GM12878 (cell line): Measurements from ENCODE around the gene SF3B4. TPM values are rescaled to one million over a fixed set of nuclear protein-coding genes. Genes with fewer than 3 reads are reported as not detected.

Experiments
- ATF7 ChIP-seq: fragments of 450-650 bp; IDR thresholded peaks from 2 replicates; pipeline ENCODE4 v1.6.1; 2016; ENCODE audit warnings: low read depth, mild to moderate bottlenecking
- EED ChIP-seq: sonication (generic); IDR thresholded peaks from 2 replicates; pipeline ENCODE4 v1.6.1; 2016; ENCODE audit warnings: antibody characterized with exemption, low read depth
- EGR1 ChIP-seq, 2 experiments: IDR thresholded peaks; 1 replicate in 1 of 2; 2 replicates in 1 of 2; pipeline ENCODE4 v1.6.1; 2011 to 2012; ENCODE audit warnings: low read depth in 2 of 2, low read length in 2 of 2, borderline replicate concordance in 1 of 2, mild to moderate bottlenecking in 1 of 2, moderate library complexity in 1 of 2
- IKZF2 ChIP-seq, 2 experiments: fragments of 450-650 bp; IDR thresholded peaks; 2 replicates each; pipeline ENCODE4 v1.6.1; 2017; ENCODE audit warnings: mild to moderate bottlenecking in 2 of 2, moderate library complexity in 2 of 2
- JUNB ChIP-seq: IDR thresholded peaks from 2 replicates; pipeline ENCODE4 v1.6.1; 2016; ENCODE audit warnings: antibody characterized with exemption, mild to moderate bottlenecking
- KDM1A ChIP-seq: fragments of 200-600 bp; sonication (generic); IDR thresholded peaks from 2 replicates; pipeline ENCODE4 v1.6.1; 2016; ENCODE audit warnings: borderline replicate concordance
- LARP7 ChIP-seq: fragments of 450-650 bp; IDR thresholded peaks from 2 replicates; pipeline ENCODE4 v1.6.1; 2017; ENCODE audit warnings: mild to moderate bottlenecking
- MTA2 ChIP-seq: fragments of 450-650 bp; IDR thresholded peaks from 2 replicates; pipeline ENCODE4 v1.6.1; 2016; ENCODE audit warnings: low read depth, mild to moderate bottlenecking, moderate library complexity
- NR2C1 ChIP-seq: fragments of 450-650 bp; IDR thresholded peaks from 2 replicates; pipeline ENCODE4 v1.6.1; 2017; ENCODE audit warnings: antibody characterized with exemption, mild to moderate bottlenecking, moderate library complexity
- SPI1 ChIP-seq: IDR thresholded peaks from 2 replicates; pipeline ENCODE4 v1.6.1; 2011; ENCODE audit warnings: low read depth, mild to moderate bottlenecking, low read length, moderate library complexity, borderline replicate concordance; ENCODE audit not compliant: insufficient read depth
- SREBF2 ChIP-seq: IDR thresholded peaks from 2 replicates; pipeline ENCODE4 v1.6.1; 2012; ENCODE audit warnings: mild to moderate bottlenecking, low read length
- TCF7 ChIP-seq: IDR thresholded peaks from 2 replicates; pipeline ENCODE4 v1.6.1; 2014; ENCODE audit warnings: antibody characterized with exemption, borderline replicate concordance
- YY1 ChIP-seq: IDR thresholded peaks from 2 replicates; pipeline ENCODE4 v1.6.1; 2011; ENCODE audit warnings: low read depth, mild to moderate bottlenecking, low read length
- ZNF217 ChIP-seq: fragments of 450-650 bp; IDR thresholded peaks from 2 replicates; pipeline ENCODE4 v1.6.1; 2017; ENCODE audit warnings: antibody characterized with exemption, mild to moderate bottlenecking
- polyA plus RNA-seq, 11 experiments: library from polyadenylated mRNA; depleted of rRNA in 4 of 11; unstranded in 6 of 11; stranded (reverse) in 5 of 11; fragments of >200 nt; fragmentation: Nextera tagmentation in 4 of 11; fragmentation: Illumina TruSeq in 1 of 11; extraction: Ambion mirVana in 4 of 11; extraction: Trizol in 1 of 11; gene quantifications; 1 replicate in 1 of 11; 2 replicates in 10 of 11; pipeline versions ENCODE4 v1.2.1 to v1.2.3, GENCODE V29; 2011 to 2016; ENCODE audit warnings: inconsistent platforms in 2 of 11, missing spikeins in 2 of 11, low read depth in 1 of 11
- total RNA-seq, 4 experiments: library from RNA; depleted of rRNA in 3 of 4; stranded (reverse); fragments of >200 nt in 3 of 4; fragmentation: Illumina TruSeq in 1 of 4; extraction: Trizol in 1 of 4; gene quantifications; 2 replicates each; pipeline versions ENCODE4 v1.2.1 to v1.2.3, GENCODE V29; 2013 to 2021
- TF ChIP-seq, protein P1 (sequence below): fragments of 450-650 bp; IDR thresholded peaks from 2 replicates; pipeline ENCODE4 v1.6.1; 2016; ENCODE audit warnings: mild to moderate bottlenecking
- TF ChIP-seq, protein P2 (sequence below): fragments of 150-350 bp; IDR thresholded peaks from 2 replicates; pipeline ENCODE4 v1.6.1; 2014; ENCODE audit warnings: mild to moderate bottlenecking, low read depth, low read length
- TF ChIP-seq, protein P3 (sequence below): fragments of 450-650 bp; IDR thresholded peaks from 2 replicates; pipeline ENCODE4 v1.6.1; 2018; ENCODE audit warnings: mild to moderate bottlenecking, low read depth, moderate library complexity; ENCODE audit not compliant: partially characterized antibody
- TF ChIP-seq, protein P4 (sequence below): IDR thresholded peaks from 2 replicates; pipeline ENCODE4 v1.6.1; 2011; ENCODE audit warnings: borderline replicate concordance, low read depth, mild to moderate bottlenecking, moderate library complexity, mixed read lengths, low read length; ENCODE audit not compliant: insufficient read depth; ENCODE audit errors: extremely low read length
- TF ChIP-seq, protein P5 (sequence below): fragments of 450-650 bp; IDR thresholded peaks from 2 replicates; pipeline ENCODE4 v1.6.1; 2017; ENCODE audit warnings: mild to moderate bottlenecking, moderate library complexity

SF3B4 gene
- total and polyA plus RNA-seq, 10 of the 15 experiments (the other 5 are each of a cell fraction or from before 2014, with no cell fraction given), result 1.9 to 146 (median 27.5) TPM

DNA sequence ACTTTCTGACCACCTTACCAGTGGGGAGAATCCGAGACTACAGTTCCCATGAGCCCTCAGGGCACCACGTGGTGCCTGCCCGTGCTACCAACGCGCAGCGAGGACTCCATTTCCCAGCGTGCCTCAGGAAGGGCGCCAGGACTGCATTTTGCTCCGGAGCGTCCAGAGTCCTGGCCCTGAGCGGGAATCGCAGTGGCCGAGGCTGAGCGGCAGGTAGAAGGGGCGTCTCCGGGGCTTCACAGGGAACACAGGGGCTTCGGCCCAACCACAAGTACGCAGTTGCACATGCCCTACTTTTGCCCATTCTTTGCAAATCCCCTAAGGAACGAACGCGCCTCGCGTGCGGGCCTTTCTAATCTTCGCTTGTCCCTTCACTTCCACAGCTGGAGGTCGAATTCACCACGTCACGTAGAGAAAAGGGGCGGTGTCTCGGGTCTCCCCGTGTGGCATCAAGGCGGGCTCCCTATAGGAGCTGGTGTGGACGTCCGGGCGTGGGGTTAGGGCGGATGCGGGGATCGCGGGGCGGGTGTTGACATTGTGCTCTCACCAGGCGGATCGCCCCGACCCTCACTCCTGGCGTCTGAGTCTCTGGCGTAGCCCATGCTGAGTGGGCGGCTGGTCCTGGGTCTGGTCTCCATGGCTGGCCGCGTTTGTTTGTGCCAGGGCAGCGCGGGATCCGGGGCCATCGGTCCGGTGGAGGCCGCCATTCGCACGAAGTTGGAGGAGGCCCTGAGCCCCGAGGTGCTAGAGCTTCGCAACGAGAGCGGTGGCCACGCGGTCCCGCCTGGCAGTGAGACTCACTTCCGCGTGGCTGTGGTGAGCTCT lies 27.9 kb downstream of the SF3B4 start, which contains the start of gene BOLA1 (continued):
- TF ChIP-seq, protein P1, sequence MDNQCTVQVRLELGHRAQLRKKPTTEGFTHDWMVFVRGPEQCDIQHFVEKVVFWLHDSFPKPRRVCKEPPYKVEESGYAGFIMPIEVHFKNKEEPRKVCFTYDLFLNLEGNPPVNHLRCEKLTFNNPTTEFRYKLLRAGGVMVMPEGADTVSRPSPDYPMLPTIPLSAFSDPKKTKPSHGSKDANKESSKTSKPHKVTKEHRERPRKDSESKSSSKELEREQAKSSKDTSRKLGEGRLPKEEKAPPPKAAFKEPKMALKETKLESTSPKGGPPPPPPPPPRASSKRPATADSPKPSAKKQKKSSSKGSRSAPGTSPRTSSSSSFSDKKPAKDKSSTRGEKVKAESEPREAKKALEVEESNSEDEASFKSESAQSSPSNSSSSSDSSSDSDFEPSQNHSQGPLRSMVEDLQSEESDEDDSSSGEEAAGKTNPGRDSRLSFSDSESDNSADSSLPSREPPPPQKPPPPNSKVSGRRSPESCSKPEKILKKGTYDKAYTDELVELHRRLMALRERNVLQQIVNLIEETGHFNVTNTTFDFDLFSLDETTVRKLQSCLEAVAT, result 0 out of 2 replicates have a peak, but pooled peaks have one; percentile 40
- TF ChIP-seq, protein P2, sequence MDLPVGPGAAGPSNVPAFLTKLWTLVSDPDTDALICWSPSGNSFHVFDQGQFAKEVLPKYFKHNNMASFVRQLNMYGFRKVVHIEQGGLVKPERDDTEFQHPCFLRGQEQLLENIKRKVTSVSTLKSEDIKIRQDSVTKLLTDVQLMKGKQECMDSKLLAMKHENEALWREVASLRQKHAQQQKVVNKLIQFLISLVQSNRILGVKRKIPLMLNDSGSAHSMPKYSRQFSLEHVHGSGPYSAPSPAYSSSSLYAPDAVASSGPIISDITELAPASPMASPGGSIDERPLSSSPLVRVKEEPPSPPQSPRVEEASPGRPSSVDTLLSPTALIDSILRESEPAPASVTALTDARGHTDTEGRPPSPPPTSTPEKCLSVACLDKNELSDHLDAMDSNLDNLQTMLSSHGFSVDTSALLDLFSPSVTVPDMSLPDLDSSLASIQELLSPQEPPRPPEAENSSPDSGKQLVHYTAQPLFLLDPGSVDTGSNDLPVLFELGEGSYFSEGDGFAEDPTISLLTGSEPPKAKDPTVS, result no peak
- peak; percentile 16 to 45; a peak in 2 of 4 replicates for TF ChIP-seq IKZF2 (IDR thresholded peaks at IDR 0.05)
- TF ChIP-seq JUNB, result no peak
- no peak for TF ChIP-seq SPI1
- TF ChIP-seq, protein P3, sequence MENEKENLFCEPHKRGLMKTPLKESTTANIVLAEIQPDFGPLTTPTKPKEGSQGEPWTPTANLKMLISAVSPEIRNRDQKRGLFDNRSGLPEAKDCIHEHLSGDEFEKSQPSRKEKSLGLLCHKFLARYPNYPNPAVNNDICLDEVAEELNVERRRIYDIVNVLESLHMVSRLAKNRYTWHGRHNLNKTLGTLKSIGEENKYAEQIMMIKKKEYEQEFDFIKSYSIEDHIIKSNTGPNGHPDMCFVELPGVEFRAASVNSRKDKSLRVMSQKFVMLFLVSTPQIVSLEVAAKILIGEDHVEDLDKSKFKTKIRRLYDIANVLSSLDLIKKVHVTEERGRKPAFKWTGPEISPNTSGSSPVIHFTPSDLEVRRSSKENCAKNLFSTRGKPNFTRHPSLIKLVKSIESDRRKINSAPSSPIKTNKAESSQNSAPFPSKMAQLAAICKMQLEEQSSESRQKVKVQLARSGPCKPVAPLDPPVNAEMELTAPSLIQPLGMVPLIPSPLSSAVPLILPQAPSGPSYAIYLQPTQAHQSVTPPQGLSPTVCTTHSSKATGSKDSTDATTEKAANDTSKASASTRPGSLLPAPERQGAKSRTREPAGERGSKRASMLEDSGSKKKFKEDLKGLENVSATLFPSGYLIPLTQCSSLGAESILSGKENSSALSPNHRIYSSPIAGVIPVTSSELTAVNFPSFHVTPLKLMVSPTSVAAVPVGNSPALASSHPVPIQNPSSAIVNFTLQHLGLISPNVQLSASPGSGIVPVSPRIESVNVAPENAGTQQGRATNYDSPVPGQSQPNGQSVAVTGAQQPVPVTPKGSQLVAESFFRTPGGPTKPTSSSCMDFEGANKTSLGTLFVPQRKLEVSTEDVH, result peak; percentile 29
- TF ChIP-seq, protein P4, sequence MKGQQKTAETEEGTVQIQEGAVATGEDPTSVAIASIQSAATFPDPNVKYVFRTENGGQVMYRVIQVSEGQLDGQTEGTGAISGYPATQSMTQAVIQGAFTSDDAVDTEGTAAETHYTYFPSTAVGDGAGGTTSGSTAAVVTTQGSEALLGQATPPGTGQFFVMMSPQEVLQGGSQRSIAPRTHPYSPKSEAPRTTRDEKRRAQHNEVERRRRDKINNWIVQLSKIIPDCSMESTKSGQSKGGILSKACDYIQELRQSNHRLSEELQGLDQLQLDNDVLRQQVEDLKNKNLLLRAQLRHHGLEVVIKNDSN, result peak; percentile 98
- TF ChIP-seq YY1, result peak; percentile 94
- TF ChIP-seq ZNF217, result no peak
- peak; percentile 90 for TF ChIP-seq NR2C1
- no peak for TF ChIP-seq KDM1A
- TF ChIP-seq, protein P5, sequence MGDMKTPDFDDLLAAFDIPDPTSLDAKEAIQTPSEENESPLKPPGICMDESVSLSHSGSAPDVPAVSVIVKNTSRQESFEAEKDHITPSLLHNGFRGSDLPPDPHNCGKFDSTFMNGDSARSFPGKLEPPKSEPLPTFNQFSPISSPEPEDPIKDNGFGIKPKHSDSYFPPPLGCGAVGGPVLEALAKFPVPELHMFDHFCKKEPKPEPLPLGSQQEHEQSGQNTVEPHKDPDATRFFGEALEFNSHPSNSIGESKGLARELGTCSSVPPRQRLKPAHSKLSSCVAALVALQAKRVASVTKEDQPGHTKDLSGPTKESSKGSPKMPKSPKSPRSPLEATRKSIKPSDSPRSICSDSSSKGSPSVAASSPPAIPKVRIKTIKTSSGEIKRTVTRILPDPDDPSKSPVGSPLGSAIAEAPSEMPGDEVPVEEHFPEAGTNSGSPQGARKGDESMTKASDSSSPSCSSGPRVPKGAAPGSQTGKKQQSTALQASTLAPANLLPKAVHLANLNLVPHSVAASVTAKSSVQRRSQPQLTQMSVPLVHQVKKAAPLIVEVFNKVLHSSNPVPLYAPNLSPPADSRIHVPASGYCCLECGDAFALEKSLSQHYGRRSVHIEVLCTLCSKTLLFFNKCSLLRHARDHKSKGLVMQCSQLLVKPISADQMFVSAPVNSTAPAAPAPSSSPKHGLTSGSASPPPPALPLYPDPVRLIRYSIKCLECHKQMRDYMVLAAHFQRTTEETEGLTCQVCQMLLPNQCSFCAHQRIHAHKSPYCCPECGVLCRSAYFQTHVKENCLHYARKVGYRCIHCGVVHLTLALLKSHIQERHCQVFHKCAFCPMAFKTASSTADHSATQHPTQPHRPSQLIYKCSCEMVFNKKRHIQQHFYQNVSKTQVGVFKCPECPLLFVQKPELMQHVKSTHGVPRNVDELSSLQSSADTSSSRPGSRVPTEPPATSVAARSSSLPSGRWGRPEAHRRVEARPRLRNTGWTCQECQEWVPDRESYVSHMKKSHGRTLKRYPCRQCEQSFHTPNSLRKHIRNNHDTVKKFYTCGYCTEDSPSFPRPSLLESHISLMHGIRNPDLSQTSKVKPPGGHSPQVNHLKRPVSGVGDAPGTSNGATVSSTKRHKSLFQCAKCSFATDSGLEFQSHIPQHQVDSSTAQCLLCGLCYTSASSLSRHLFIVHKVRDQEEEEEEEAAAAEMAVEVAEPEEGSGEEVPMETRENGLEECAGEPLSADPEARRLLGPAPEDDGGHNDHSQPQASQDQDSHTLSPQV, result no peak
- TF ChIP-seq SREBF2, result no peak
- no peak; the same call in 1 of the 2 replicates for TF ChIP-seq EED
- no peak for TF ChIP-seq TCF7
- TF ChIP-seq LARP7, result peak; percentile 85
- 0 out of 2 replicates have a peak, but pooled peaks have one; percentile 19 for TF ChIP-seq ATF7
- TF ChIP-seq MTA2, result 0 out of 2 replicates have a peak, but pooled peaks have one; percentile 28
- no peak for TF ChIP-seq EGR1 (IDR thresholded peaks at IDR 0.05; ENCODE audit: borderline replicate concordance in 1 of 2, low read depth in 2 of 2, low read length in 2 of 2)
